HG03457 (cell line): Measurements from ENCODE around the gene GABARAPL2.

Source experiments
- ATAC-seq: cut with Tn5 transposase; IDR thresholded peaks from one replicate; pipeline ENCODE4 v1.9.1; 2021; ENCODE audit warnings: moderate number of reproducible peaks; ENCODE audit not compliant: unreplicated experiment

The GABARAPL2 gene

GRCh38 chr16:75552951-75553350 is 13.2 kb upstream of the GABARAPL2 start:
- no peak for ATAC-seq

GRCh38 chr16:75555213-75555706 is 10.9 kb upstream of the GABARAPL2 start:
- ATAC-seq, result peak; percentile 25

DNA sequence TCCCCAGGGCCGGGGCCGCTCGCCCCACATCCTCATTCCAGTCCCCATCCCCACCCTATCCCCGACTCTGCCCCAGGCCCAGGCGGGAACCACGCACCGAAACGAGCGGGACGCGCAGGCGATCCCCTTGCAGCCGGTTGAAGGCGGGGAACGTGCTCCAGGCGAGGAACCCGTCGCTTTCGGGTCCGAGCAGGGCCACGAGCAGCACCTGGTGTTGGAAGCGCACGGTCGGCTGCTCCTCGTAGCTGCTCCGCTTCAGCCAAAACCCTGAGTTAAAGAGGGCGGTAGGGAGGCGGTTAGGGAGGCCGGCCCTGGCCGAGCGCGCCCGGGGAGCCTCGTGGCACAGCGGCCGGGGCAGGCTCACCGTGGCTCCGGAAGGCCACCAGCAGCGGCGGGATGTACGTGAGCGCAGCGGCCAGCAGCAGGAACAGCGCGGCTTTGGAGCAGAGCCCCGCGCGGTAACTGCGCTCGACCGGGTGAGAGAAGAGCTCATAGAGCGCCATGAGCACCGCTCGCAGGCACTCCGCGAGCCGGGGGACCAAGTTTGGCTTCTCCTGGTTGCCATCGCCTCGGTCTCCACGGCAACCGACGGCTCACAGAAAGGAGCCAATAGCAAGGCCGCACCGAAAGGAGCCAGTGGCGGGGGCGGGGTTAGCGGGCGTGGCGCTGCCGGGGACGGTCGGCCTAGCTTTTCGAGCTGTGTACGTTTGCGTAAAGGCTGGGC is 10.3 kb upstream of the GABARAPL2 start, which contains the start of gene TMEM231:
Gene TMEM231, minus strand, starts transcription at position 546 of the 724 bp plus-strand sequence. Its CDS starts 43 bp downstream, at position 503.
- ATAC-seq, result peak; percentile 95

- no peak for ATAC-seq
Observed at GRCh38 chr16:75556431-75556950, 9.7 kb upstream of the GABARAPL2 start.

DNA sequence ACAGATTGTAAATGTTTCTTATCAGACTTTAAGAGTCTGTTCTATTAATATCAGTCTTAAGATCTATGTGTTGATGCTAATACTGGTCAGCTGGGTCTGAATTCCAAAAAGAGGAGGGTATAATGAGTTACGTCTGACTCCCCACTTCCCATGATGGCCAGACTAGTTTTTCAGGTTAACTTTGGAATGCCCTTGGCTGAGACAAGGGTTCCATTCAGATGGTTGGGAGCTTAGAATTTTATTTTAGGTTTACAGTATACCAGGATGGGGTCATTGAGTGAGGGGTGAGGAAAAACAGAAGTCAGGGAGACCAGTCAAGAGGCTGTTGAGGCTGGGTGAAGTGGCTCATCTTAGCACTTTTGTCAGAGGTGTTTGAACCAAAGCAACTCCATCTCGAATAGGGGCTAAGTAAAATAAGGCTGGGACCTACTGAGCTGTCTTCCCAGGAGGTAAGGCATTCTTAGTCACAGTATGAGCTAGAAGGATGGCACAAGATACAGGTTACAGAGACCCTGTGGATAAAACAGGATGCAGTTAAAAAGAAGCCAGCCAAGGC is 7.3 kb upstream of the GABARAPL2 start:
- ATAC-seq, result no peak

DNA sequence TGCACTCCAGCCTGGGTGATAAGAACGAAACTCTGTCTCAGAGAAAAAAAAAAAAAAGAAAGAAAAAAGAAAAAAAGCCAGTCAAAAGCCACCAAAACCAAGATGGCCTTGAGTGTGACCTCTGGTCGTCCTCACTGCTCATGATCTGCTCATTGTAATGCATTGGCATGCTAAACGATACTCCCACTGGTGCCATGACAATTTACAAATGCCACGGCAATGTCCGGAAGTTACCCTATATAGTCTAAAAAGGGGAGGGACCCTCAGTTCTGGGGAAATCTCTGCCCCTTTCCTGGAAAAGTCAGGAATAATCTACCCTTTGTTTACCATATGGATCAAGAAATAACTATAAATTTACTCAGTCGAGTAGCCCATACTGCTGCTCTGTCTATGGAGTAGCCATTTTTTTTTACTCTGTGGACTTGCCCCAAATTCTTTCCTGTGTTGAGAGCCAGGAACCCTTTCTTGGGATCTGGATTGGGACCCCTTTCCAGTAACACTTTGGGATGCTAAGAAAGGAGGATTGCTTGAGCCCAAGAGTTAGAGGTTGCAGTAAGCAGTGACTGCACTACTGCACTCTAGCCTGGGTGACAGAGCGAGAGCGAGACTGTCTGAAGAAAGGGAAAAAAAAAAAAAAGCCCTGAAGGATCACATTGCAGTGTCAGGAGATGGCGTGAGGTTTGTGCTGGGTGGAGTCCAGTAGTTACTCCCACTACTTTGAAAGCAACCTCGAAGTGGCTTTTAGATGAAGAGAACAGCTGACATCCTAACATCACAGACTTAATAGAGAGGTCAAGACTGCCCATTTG is 6.4 kb upstream of the GABARAPL2 start:
- no peak for ATAC-seq

DNA sequence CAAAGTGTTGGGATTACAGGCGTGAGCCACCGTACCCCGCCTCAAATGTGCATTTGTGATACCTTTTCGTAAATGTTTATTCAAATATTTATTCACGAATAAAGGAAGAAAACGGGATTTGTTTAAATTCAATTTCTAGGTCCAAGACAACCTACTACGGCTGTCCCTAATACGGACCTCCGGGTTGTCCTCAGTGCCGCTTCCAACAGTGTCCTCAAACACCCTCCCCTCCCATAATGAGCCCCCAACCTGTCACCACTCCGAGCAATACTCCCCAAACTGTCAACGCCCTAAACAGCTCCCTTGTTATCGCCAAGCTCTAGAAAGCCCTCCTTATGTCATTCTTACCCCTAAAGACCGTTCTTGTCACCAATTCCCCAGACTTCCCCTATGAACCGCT is 539 bp upstream of the GABARAPL2 start:
- peak; percentile 2 for ATAC-seq

DNA sequence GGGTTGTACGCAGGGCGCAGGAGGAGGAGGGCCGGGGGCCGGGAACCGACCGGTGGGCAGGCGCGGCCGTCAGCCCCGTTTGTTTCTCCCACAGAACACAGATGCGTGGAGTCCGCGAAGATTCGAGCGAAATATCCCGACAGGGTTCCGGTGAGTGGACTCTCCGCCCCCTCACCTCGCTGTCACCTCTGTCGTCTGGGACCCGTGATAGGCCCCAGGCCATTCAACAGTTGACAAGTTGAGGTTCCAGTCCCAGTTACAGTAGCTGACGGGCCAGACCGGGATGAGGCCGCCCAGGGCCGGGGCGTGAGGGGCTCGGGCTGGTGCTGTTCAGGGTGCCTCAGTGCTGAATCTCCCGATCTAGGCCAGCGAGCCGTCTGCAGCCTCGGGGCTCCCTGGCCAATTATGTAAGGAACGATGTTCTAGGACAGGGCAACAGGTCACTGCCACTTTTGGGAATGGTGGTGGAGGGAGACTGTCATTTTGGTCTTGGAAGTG is 628 bp downstream of the GABARAPL2 start:
- ATAC-seq, result peak; percentile 5

- ATAC-seq, result no peak
Observed at GRCh38 chr16:75567911-75568310, 1.7 kb downstream of the GABARAPL2 start.

DNA sequence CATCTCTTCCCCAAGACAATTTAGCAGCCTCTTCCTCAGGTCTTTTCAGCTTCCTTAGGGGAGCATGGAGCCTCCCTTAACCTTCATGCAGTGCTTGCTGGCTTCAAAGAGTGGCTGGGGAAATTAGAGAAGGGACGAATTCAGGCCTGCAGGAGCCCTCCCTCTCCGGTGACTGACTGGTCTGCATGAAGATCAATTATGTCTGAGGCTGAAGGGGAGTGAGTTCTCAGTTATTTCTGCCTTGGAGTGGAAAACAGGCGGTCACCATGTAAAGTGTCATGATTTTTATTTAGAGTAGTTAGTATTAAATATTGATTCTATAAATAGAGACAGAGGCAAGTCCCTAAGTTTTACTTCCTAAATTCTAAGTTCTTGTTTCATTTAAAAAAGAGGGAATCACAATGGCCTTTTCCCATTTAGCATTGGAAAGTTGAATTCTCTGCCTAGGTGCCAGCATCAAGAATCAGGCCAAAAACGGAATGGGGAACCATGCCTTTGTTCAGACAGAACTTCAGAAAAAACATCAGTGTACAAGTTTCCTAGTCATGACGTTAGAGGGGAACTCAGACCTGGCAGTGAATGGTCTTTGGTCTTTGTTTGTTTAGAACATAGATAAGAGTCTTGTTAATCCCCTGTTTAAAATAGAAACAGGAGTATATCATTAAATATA is 4.4 kb downstream of the GABARAPL2 start:
- no peak for ATAC-seq

GRCh38 chr16:75572864-75573542 is 6.8 kb downstream of the GABARAPL2 start:
- ATAC-seq, result no peak

DNA sequence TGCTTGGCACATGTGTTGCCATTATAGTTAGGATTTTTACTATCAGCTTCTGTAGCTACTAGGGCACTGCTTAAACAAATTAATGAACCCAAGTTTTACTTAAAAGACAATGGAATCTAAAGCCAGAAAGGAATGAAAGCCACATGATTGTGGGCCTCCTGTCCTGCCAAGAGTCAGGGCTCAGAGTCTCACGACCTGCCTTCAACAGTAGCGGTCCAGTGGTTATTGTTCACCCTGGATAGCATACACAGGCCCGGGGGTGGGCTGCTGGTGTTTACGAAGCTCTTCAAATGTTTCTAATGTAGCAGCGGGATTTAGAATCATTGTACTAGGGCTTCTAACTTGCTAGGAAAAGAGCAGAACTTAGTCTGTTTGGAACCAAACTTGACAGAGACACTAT is 7.8 kb downstream of the GABARAPL2 start:
- ATAC-seq, result no peak

GRCh38 chr16:75575958-75576357 is 9.8 kb downstream of the GABARAPL2 start:
- ATAC-seq, result no peak

GRCh38 chr16:75576384-75576811 is 10.2 kb downstream of the GABARAPL2 start:
- ATAC-seq, result peak; percentile 63

DNA sequence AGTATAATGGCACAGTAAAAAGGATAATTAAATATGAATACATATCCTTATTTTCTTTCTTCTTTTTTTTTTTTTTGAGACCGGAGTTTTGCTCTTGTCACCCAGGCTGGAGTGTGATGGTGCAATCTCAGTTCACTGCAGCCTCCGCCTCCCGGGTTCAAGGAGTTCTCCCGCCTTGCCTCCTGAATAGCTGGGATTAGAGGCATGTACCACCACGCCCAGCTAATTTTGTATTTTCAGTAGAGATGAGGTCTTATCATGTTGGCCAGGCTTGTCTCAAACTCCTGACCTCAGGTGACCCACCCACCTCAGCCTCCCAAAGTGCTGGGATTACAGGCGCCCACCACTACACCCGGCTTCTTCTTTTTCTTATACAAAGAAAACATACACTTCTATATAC is 12.0 kb downstream of the GABARAPL2 start:
- ATAC-seq, result no peak

GRCh38 chr16:75578725-75579124 is 12.5 kb downstream of the GABARAPL2 start:
- no peak for ATAC-seq

- no peak for ATAC-seq
Observed at GRCh38 chr16:75579281-75579834, 13.2 kb downstream of the GABARAPL2 start.

GRCh38 chr16:75584108-75584507 is 17.9 kb downstream of the GABARAPL2 start:
- ATAC-seq, result no peak

DNA sequence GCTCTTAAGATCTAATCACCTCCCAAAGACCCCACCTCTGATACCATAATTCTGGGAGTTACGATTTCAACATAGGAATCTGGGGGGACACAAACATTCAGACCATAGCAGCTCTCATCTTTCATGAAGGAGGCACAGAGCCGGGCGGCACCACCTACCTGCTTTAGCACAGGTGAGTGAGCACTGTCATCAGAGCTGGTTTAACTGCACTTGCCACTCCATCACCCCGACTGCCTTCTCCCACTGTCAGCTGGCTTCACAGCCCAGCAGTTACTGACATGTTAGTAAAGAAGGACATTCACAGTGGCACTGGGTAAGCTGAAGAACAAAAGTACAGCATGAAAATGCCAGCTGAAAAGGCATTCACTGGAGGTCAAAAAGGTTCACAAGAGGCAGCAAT is 22.5 kb downstream of the GABARAPL2 start:
- ATAC-seq, result no peak

DNA sequence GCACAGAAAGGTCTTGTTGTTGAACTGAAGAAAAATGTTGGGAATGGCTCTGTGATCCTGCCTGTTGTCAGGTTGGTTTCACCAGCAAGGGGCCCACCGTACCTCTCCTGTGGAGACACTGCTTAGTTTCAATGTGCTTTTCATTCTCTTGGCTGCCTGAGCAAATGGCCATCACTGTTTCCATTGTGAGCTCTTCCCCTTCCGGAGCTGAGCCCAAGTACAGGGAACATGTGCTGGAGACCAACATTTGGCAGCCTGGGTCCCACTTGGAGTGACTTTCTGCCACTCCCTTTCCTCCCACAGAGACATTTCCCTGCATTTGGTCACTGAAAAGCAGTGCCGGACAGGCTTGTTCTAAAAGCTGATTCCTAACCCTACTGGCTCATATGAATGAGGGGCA is 23.1 kb downstream of the GABARAPL2 start:
- no peak for ATAC-seq
